ENCODE results near the gene NFATC2IP. TPM values are rescaled to one million over a fixed set of nuclear protein-coding genes. Genes with fewer than 3 reads are reported as not detected.
"Not testable (repeated sequence)": the region's sequence is repeated elsewhere in the genome, so short reads cannot be mapped to it uniquely, and the experiment has no call there.

The NFATC2IP gene
- total RNA-seq, 1 donor from 2014 or later: 18.3 TPM

- no peak for DNase-seq
These were observed 49.3 kb downstream of the NFATC2IP start for GRCh38 chr16:29000019-29000418.

DNA sequence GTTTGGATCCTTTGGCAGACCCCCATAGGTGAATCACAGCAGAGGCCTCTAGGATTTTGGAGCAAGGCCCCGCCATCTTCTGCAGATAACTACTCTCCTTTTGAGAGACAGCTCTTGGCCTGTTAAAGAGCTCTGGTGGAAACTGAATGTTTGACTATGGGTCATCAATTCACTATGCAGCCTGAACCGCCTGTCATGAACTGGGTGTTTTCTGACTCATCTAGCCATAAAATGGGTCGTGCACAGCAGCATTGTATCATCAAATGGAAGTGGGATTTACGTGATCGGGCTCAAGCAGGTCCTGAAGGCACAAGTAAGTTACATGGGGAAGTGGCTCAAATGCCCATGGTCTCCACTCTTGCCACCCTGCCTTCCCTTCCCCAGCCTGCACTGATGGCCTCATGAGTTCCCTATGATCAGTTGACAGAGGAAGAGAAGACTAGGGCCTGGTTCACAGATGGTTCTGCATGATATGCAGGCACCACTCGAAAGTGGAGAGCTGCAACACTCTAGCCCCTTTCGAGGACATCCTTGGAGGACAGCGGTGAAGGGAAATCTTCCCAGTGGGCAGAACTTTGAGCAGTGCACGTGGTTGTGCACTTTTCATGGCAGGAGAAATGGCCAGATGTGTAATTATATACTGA lies 53.9 kb downstream of the NFATC2IP start:
- DNase-seq: not testable (repeated sequence)

DNA sequence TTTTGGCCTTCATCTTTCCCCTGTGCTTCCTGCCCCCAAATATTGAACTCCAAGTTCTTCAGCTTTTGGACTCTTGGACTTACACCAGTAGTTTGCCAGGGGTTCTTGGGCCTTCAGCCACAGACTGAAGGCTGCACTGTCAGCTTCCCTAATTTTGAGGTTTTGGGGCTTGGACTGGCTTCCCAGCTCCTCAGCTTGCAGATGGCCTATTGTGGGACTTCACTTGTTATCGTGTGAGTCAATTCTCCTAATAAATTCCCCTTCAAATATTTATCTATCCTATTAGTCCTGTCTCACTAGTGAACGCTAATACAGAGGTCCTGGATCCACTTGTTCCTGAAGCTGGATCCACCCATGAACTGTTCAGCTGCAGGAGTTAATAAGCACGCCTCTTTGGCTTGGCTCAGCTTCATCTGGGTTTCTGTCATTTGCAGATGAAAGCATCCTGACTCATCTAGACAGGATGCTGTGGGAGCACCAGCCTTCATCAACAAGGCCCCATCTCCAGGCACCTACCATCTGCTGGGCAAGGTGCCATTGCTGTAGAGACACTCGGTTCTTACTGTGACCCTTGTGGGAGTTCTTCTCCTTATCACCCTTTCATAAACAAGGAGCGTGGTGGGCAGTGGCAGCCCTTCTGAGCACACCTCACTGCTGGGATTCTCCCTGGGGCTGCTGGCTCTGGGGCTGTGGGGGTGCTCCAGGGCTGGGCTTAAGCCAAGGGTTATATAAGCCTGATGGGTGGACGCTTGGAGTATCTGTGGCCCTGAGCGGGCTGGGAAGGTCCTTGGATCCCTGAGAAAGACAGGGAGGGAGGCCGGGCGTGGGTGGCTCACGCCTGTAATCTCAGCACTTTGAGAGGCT lies 57.2 kb downstream of the NFATC2IP start:
- DNase-seq: no peak

- no peak for DNase-seq
These were observed 58.5 kb downstream of the NFATC2IP start for GRCh38 chr16:29009050-29009837.

GRCh38 chr16:29009838-29010166 lies 59.1 kb downstream of the NFATC2IP start:
- no peak for DNase-seq

DNA sequence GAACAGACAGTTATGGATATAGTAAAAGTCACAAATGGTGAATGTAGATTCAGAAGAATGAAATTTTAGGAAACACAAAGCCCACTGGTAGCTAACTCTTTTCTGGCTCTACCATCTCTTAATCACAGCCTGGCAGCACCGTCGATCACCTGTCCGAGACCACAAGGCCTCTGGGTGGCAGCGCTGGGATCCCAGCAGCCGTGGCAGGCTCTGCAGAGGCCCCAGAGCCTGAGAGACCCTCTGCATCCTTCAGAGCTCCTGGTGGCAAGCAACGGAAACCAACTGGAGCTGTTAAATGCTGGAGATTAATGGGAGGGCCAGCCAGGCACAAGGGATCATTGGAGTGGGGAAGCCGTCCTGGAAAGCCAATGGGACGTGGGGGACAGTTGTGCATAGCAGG lies 60.4 kb downstream of the NFATC2IP start:
- no peak for DNase-seq

- no peak for DNase-seq
These were observed 61.1 kb downstream of the NFATC2IP start for GRCh38 chr16:29011851-29012250.

GRCh38 chr16:29012913-29013553 lies 62.3 kb downstream of the NFATC2IP start:
- DNase-seq: no peak

GRCh38 chr16:29014561-29015069 lies 63.9 kb downstream of the NFATC2IP start:
- no peak for DNase-seq

Other genes with a start within 250 kb of the NFATC2IP start
- gene EIF3C, start 239.5 kb upstream of the NFATC2IP start, total RNA-seq: 170 TPM
- 6.3 TPM for gene NPIPB9, start 199.2 kb upstream of the NFATC2IP start, total RNA-seq
- gene ATXN2L, start 127.9 kb upstream of the NFATC2IP start, total RNA-seq: 48.2 TPM
- 51.9 TPM for gene TUFM, start 104.6 kb upstream of the NFATC2IP start, total RNA-seq
- 10.9 TPM for gene SH2B1, start 87.1 kb upstream of the NFATC2IP start, total RNA-seq
- gene ATP2A1, start 72.4 kb upstream of the NFATC2IP start, total RNA-seq: 64.1 TPM
- 23.3 TPM for gene RABEP2, start 25.7 kb upstream of the NFATC2IP start, total RNA-seq
- not detected for gene CD19, start 19.0 kb upstream of the NFATC2IP start, total RNA-seq
- gene SPNS1, start 23.8 kb downstream of the NFATC2IP start, total RNA-seq: 16.5 TPM
- 1.6 TPM for gene LAT, start 34.1 kb downstream of the NFATC2IP start, total RNA-seq